GM21529 (cell line): ENCODE data around the gene STK16.
A peak's percentile ranks its signal among the peaks of the same experiment; 100 is the strongest.

Experiments used
- ATAC-seq: cut with Tn5 transposase; IDR thresholded peaks from one replicate; pipeline ENCODE4 v1.9.1; 2021; ENCODE audit not compliant: unreplicated experiment

Gene STK16

GRCh38 chr2:219213486-219214071, 31.7 kb upstream of the STK16 start:
- ATAC-seq, result no peak

GRCh38 chr2:219214141-219214540, 31.1 kb upstream of the STK16 start:
- ATAC-seq, result no peak

- ATAC-seq, result no peak
Measured at GRCh38 chr2:219214786-219215185, 30.5 kb upstream of the STK16 start.

- no peak for ATAC-seq
Measured at GRCh38 chr2:219215871-219216534, 29.3 kb upstream of the STK16 start.

GRCh38 chr2:219216535-219216915, 28.8 kb upstream of the STK16 start:
- no peak for ATAC-seq

GRCh38 chr2:219218217-219218731, 27.0 kb upstream of the STK16 start:
- peak; percentile 36 for ATAC-seq

GRCh38 chr2:219218732-219219701, 26.3 kb upstream of the STK16 start, which contains the start of gene ABCB6:
Gene ABCB6 (minus strand): TSS chr2:219218958. CDS start chr2:219218673, 285 bp downstream.
- ATAC-seq, result peak; percentile 79

GRCh38 chr2:219219784-219220532, 25.3 kb upstream of the STK16 start:
- no peak for ATAC-seq

- ATAC-seq, result no peak
Measured at GRCh38 chr2:219220652-219221402, 24.5 kb upstream of the STK16 start.

- ATAC-seq, result no peak
Measured at GRCh38 chr2:219221957-219222518, 23.2 kb upstream of the STK16 start.

- no peak for ATAC-seq
Measured at GRCh38 chr2:219223831-219224610, 21.3 kb upstream of the STK16 start.

GRCh38 chr2:219225350-219225749, 19.9 kb upstream of the STK16 start:
- ATAC-seq, result no peak

- no peak for ATAC-seq
Measured at GRCh38 chr2:219228041-219228910, 17.0 kb upstream of the STK16 start.

- peak; percentile 9 for ATAC-seq
Measured at GRCh38 chr2:219228911-219229304, 16.4 kb upstream of the STK16 start.

GRCh38 chr2:219229305-219230058, 15.8 kb upstream of the STK16 start, which contains the start of the genes ANKZF1 and ATG9A:
Gene ANKZF1 (plus strand): TSS chr2:219229806. CDS start chr2:219230258, 452 bp downstream.
Gene ATG9A (minus strand): TSS chr2:219229636. CDS start chr2:219228024, 1,612 bp downstream.
- peak; percentile 96 for ATAC-seq

GRCh38 chr2:219230059-219230540, 15.2 kb upstream of the STK16 start:
- peak; percentile 25 for ATAC-seq

GRCh38 chr2:219234331-219234730, 10.9 kb upstream of the STK16 start:
- no peak for ATAC-seq
